ENCODE results near the gene NOLC1.

Gene NOLC1

DNA sequence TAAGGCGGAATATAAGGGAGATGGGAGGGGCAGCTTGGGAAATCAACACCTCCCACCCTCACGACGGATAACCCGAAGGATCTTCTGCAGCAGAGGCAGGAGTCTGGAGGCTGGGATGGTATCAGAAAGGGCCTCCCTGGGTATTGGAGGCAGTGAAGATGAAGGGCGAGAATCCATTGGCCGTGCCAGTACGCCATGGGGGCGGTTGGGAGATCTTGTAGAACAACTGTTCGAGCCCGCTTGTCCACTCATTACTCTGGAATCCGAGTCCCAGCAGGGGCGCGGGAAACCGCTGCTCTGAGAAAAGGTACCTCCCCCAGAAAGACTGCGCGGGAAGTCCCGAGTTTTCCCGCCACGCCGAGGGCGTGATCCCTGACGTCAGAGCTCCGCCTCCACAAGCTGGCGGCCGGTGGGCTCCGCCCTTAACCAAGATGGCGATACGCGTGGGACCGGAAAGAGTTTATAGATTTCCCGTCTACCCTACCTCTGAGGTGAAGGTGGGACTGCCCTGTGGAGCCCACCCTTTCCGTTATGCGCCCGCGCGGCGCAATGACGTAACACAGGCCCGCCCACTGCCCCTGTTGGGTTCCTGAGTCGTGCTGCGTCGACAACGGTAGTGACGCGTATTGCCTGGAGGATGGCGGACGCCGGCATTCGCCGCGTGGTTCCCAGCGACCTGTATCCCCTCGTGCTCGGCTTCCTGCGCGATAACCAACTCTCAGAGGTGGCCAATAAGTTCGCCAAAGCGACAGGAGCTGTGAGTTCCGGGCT, at the start of gene NOLC1:
Gene NOLC1, plus strand, starts transcription at position 616 of the 771 bp plus-strand sequence. Its CDS starts 22 bp downstream, at position 638.
- TF ChIP-seq, protein P1, sequence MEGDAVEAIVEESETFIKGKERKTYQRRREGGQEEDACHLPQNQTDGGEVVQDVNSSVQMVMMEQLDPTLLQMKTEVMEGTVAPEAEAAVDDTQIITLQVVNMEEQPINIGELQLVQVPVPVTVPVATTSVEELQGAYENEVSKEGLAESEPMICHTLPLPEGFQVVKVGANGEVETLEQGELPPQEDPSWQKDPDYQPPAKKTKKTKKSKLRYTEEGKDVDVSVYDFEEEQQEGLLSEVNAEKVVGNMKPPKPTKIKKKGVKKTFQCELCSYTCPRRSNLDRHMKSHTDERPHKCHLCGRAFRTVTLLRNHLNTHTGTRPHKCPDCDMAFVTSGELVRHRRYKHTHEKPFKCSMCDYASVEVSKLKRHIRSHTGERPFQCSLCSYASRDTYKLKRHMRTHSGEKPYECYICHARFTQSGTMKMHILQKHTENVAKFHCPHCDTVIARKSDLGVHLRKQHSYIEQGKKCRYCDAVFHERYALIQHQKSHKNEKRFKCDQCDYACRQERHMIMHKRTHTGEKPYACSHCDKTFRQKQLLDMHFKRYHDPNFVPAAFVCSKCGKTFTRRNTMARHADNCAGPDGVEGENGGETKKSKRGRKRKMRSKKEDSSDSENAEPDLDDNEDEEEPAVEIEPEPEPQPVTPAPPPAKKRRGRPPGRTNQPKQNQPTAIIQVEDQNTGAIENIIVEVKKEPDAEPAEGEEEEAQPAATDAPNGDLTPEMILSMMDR (conservative IDR thresholded peaks at IDR 0.05; ENCODE audit: low read depth, low read length): no peak
- peak within 1 kb of the TSS; percentile 99 for H3K4me3 ChIP-seq (ENCODE audit: low read length)
- peak; percentile 97 for DNase-seq (ENCODE audit: low read depth)

DNA sequence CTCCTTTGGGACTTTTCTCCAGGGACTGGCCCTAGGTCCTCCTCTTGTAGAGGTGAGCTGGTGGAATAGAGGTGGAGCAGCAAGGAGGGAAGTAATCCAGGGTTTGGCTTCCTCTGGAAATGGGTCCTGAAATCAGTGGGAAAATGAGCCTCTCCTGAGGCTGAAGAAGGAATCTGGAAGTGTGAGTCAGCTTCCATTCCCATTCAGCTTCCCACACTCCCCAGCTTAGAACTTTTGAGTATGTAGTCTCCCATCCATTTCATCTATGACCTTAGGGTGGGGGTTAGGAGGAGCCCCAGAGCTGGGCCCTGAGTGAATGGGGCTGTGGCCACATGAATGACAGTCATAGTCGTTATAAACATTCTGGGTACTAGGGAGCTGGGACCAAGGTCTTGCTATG, 49.8 kb upstream of the NOLC1 start:
- no peak for DNase-seq (ENCODE audit: low read depth)
- TF ChIP-seq, protein P1 (conservative IDR thresholded peaks at IDR 0.05; ENCODE audit: low read depth, low read length): no peak

DNA sequence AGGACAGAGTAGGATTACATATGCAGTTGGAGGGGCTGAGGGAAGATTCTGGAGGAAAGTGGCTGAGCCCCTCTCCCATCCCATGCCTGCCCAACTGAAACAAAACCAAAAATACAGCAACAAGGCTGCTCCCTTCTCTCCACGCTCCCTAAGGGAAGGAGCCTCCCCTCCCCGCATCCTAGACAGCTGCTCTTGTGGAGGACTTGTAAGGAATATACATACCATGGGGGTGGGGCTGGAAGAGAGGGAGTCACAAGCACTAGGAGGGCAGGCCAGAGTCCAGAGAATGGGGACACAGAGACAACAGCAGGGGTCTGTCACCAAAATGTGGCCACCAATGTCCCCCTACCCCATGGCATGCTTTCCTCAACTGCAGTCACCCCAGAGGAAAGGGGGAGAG, 45.2 kb upstream of the NOLC1 start:
- H3K4me3 ChIP-seq (ENCODE audit: low read length): no peak overlapping the region
- no peak for DNase-seq (ENCODE audit: low read depth)
- TF ChIP-seq, protein P1 (conservative IDR thresholded peaks at IDR 0.05; ENCODE audit: low read depth, low read length): no peak

More for the DNA sequence above, 49.8 kb upstream of the NOLC1 start:
- no peak overlapping the region for H3K4me3 ChIP-seq (ENCODE audit: low read length)

DNA sequence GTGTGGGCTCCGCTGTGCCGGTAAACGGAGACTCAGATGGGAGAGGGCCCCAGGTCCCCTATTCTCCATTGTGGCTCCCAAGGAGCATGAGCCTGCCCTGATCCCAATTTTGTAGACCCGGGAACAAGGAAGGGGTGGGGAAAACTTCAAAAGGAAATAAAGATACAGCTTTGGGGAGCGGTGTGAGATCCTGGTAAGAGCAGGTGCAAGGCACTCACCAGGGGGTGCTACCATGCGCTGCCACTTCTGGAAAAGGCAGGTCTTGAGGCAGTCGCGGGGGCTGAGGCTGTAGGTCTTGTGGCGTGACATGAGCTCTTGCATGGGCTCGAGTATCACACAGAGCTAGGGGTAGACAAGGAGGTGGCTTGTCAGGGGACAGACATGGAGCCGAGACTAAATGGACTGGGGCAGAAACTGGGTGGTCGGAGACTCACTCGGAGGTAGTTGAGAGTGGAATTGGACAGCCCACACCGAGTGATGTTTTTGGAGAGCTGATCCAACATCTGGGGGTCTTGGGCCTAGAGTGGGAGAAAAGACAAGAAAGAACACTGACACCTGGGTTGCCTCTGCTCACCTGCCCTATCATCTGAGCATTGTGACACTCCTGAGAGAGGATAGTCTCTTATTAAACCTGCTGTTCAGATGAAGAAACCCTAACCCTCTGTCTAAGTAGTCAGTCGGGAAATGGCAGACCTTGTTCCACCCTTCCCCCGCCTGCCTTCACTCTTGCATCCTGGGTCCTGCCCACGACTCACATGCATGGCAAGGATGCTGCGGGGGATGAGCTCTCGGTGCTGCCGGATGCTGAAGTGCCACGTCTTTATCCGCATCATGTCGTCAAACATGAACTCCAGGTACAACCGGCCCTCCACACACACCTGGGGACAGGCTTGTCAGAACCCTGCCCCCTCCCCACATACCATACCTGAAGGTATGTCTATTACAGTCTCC, 42.7 kb upstream of the NOLC1 start:
- TF ChIP-seq, protein P1 (conservative IDR thresholded peaks at IDR 0.05; ENCODE audit: low read depth, low read length): no peak
- no peak overlapping the region for H3K4me3 ChIP-seq (ENCODE audit: low read length)
- DNase-seq (ENCODE audit: low read depth): no peak

DNA sequence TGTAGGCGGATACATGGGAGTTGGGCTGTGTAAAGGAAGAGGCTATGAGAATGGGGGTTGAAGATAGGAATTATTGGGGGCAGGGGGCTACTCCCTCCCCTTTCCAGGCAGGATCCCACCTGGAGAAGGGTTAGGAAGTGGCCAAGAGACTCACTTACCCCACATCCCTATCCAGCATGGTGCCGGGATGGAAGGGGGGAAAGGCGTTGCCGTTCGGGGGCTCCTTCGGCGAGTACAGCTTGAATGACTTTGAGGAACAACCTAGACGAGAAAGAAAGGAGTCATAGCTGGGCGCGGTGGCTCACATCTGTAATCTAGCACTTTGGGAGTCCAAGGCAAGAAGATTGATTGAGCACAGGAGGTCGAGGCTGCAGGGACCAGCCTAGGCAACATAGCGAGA, 40.9 kb upstream of the NOLC1 start:
- DNase-seq (ENCODE audit: low read depth): no peak
- TF ChIP-seq, protein P1 (conservative IDR thresholded peaks at IDR 0.05; ENCODE audit: low read depth, low read length): no peak
- no peak overlapping the region for H3K4me3 ChIP-seq (ENCODE audit: low read length)

DNA sequence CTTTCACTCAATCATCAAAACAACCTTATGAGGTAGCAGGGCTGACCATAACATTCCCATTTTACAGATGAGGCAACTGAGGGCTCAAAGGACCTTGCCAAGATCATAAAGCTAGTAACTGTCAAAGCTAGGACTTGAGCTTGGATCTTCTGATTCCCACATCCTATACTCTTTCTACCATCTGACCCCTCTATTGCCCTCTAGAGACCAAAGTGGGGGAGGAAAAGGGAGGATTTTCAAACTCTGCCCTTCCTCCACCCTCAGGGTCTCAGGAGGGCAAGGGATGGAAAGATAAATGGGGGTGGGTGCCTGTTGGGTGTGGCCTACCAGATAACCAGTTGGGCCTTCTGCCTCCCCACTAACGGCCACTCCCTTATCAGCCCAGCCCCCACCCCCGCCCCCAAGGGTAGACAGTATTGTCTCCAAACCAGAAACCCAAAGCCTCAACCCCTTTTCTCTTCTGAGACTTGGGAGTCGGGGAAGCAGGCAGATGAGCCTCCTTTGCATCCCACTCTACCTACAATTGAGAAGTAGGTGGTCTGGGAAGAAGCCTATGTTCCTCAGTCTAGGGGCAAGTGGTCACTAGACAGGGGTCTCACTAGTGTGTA, 39.9 kb upstream of the NOLC1 start:
- TF ChIP-seq, protein P1 (conservative IDR thresholded peaks at IDR 0.05; ENCODE audit: low read depth, low read length): peak; percentile 41
- DNase-seq (ENCODE audit: low read depth): no peak
- peak overlapping the region; percentile 82 for H3K4me3 ChIP-seq (ENCODE audit: low read length)
